HUDEP-2 (cell line): ENCODE results near the gene CFAP100.

Experiments used
- DNase-seq, 76 experiments: peaks; one replicate each; lab custom pipeline; 2025; ENCODE audit not compliant: unreplicated experiment in 76 of 76; lab: John Stamatoyannopoulos, UW

CFAP100 gene

GRCh38 chr3:126394179-126394976 lies at the start of gene CFAP100:
TSS of gene CFAP100 (plus strand) at chr3:126394909. CDS start at chr3:126396001, 1,092 bp downstream.
- no peak for DNase-seq

- DNase-seq = no peak
Measured at GRCh38 chr3:126345231-126345630, 49.5 kb upstream of the CFAP100 start.

GRCh38 chr3:126345641-126346460 lies 48.9 kb upstream of the CFAP100 start:
- no peak for DNase-seq

GRCh38 chr3:126346466-126346865 lies 48.2 kb upstream of the CFAP100 start:
- no peak for DNase-seq

GRCh38 chr3:126347543-126348161 lies 47.1 kb upstream of the CFAP100 start:
- no peak for DNase-seq

- DNase-seq = no peak
Measured at GRCh38 chr3:126348308-126348920, 46.3 kb upstream of the CFAP100 start.

GRCh38 chr3:126349071-126349470 lies 45.6 kb upstream of the CFAP100 start:
- DNase-seq = no peak

GRCh38 chr3:126349611-126350501 lies 44.9 kb upstream of the CFAP100 start:
- no peak for DNase-seq

GRCh38 chr3:126350502-126351085 lies 44.1 kb upstream of the CFAP100 start:
- DNase-seq = no peak

GRCh38 chr3:126351086-126351770 lies 43.5 kb upstream of the CFAP100 start:
- no peak for DNase-seq

GRCh38 chr3:126351771-126352475 lies 42.8 kb upstream of the CFAP100 start:
- DNase-seq = no peak

- no peak for DNase-seq
Measured at GRCh38 chr3:126352476-126353454, 41.9 kb upstream of the CFAP100 start.

- DNase-seq = no peak
Measured at GRCh38 chr3:126353694-126354321, 40.9 kb upstream of the CFAP100 start.

GRCh38 chr3:126354776-126355175 lies 39.9 kb upstream of the CFAP100 start:
- no peak for DNase-seq

GRCh38 chr3:126355251-126355650 lies 39.5 kb upstream of the CFAP100 start:
- no peak for DNase-seq

GRCh38 chr3:126355777-126356372 lies 38.8 kb upstream of the CFAP100 start:
- DNase-seq = peak in 75 of 76 experiments; percentile 22 to 94 (median 85)
